ENCODE data around the gene LRRN2. TPM values are rescaled to one million over a fixed set of nuclear protein-coding genes. Genes with fewer than 3 reads are reported as not detected.

The LRRN2 gene
- total and polyA plus RNA-seq, 9 of the 15 experiments (the other 6 are each of a cell fraction or from before 2014, with no cell fraction given), result 0.05 TPM; not detected in 8

DNA sequence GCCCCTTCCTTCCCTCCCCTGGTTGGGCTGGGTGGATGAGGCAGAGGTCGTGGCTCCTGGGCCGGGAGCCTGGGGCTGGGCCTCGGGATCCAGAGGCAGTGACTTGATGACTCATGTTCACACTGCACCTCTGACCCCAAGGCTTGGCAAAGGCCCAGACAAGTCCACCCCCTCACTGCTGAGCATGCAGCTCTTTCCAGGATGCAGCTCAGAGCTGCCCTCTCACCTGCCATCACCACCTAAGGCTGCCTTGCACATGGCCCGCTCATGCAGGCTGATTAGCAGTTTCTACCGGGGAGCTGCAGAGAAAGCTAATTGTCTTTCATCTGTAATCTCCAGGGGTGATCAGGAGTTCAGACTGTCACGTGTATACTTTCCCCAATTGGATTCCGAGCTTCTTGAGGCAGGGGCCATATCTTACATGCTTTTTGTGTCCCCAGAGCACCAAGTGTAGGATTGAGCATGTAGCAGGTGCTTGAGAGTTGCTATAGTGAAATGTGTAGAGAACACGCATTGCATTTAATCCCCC, 62.1 kb downstream of the LRRN2 start (continued):
- TF ChIP-seq, protein P1, sequence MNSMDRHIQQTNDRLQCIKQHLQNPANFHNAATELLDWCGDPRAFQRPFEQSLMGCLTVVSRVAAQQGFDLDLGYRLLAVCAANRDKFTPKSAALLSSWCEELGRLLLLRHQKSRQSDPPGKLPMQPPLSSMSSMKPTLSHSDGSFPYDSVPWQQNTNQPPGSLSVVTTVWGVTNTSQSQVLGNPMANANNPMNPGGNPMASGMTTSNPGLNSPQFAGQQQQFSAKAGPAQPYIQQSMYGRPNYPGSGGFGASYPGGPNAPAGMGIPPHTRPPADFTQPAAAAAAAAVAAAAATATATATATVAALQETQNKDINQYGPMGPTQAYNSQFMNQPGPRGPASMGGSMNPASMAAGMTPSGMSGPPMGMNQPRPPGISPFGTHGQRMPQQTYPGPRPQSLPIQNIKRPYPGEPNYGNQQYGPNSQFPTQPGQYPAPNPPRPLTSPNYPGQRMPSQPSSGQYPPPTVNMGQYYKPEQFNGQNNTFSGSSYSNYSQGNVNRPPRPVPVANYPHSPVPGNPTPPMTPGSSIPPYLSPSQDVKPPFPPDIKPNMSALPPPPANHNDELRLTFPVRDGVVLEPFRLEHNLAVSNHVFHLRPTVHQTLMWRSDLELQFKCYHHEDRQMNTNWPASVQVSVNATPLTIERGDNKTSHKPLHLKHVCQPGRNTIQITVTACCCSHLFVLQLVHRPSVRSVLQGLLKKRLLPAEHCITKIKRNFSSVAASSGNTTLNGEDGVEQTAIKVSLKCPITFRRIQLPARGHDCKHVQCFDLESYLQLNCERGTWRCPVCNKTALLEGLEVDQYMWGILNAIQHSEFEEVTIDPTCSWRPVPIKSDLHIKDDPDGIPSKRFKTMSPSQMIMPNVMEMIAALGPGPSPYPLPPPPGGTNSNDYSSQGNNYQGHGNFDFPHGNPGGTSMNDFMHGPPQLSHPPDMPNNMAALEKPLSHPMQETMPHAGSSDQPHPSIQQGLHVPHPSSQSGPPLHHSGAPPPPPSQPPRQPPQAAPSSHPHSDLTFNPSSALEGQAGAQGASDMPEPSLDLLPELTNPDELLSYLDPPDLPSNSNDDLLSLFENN (IDR thresholded peaks at IDR 0.05; ENCODE audit: low read depth in 2 of 2, low read length in 2 of 2), result no peak
- peak; percentile 64 for TF ChIP-seq MAFG (tag; conservative IDR thresholded peaks at IDR 0.05)
- TF ChIP-seq NFE2L1 (tag; IDR thresholded peaks at IDR 0.05; ENCODE audit: borderline replicate concordance, low read depth), result no peak
- TF ChIP-seq TARDBP (IDR thresholded peaks at IDR 0.05), result no peak
- peak in 1 of 2 experiments; percentile 39; a peak in 1 of 4 replicates for TF ChIP-seq HDAC1 (IDR thresholded peaks at IDR 0.05)
- TF ChIP-seq SMARCA4 (IDR thresholded peaks at IDR 0.05), result peak; percentile 76
- peak in 1 of 2 experiments; percentile 49; a peak in 1 of 3 replicates for TF ChIP-seq CBX3 (IDR thresholded peaks at IDR 0.05; ENCODE audit: borderline replicate concordance in 1 of 2, low read length in 2 of 2)
- TF ChIP-seq JUNB (CRISPR knock-in tag; conservative IDR thresholded peaks at IDR 0.05), result peak; percentile 69
- TF ChIP-seq, protein P2, sequence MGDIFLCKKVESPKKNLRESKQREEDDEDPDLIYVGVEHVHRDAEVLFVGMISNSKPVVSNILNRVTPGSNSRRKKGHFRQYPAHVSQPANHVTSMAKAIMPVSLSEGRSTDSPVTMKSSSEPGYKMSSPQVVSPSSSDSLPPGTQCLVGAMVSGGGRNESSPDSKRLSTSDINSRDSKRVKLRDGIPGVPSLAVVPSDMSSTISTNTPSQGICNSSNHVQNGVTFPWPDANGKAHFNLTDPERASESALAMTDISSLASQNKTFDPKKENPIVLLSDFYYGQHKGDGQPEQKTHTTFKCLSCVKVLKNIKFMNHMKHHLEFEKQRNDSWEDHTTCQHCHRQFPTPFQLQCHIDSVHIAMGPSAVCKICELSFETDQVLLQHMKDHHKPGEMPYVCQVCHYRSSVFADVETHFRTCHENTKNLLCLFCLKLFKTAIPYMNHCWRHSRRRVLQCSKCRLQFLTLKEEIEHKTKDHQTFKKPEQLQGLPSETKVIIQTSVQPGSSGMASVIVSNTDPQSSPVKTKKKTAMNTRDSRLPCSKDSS (IDR thresholded peaks at IDR 0.05; ENCODE audit: low read depth, partially characterized antibody), result no peak
- TF ChIP-seq, protein P3, sequence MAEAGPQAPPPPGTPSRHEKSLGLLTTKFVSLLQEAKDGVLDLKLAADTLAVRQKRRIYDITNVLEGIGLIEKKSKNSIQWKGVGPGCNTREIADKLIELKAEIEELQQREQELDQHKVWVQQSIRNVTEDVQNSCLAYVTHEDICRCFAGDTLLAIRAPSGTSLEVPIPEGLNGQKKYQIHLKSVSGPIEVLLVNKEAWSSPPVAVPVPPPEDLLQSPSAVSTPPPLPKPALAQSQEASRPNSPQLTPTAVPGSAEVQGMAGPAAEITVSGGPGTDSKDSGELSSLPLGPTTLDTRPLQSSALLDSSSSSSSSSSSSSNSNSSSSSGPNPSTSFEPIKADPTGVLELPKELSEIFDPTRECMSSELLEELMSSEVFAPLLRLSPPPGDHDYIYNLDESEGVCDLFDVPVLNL (CRISPR knock-in tag; IDR thresholded peaks at IDR 0.05; ENCODE audit: low read depth), result no peak
- no peak for TF ChIP-seq SMAD2 (IDR thresholded peaks at IDR 0.05; ENCODE audit: low read depth, low read length)
- no peak for TF ChIP-seq ZNF668 (CRISPR knock-in tag; IDR thresholded peaks at IDR 0.05)
- TF ChIP-seq FOXP1 (CRISPR knock-in tag; IDR thresholded peaks at IDR 0.05), result 0 out of 2 replicates have a peak, but pooled peaks have one; percentile 74
- TF ChIP-seq HCFC1 (IDR thresholded peaks at IDR 0.05; ENCODE audit: low read depth, low read length), result no peak
- no peak for TF ChIP-seq NCOA2 (IDR thresholded peaks at IDR 0.05; ENCODE audit: partially characterized antibody in 2 of 2)
- no peak for TF ChIP-seq MCM7 (IDR thresholded peaks at IDR 0.05)
- TF ChIP-seq PHB (CRISPR knock-in tag; IDR thresholded peaks at IDR 0.05), result no peak
- TF ChIP-seq, protein P4, sequence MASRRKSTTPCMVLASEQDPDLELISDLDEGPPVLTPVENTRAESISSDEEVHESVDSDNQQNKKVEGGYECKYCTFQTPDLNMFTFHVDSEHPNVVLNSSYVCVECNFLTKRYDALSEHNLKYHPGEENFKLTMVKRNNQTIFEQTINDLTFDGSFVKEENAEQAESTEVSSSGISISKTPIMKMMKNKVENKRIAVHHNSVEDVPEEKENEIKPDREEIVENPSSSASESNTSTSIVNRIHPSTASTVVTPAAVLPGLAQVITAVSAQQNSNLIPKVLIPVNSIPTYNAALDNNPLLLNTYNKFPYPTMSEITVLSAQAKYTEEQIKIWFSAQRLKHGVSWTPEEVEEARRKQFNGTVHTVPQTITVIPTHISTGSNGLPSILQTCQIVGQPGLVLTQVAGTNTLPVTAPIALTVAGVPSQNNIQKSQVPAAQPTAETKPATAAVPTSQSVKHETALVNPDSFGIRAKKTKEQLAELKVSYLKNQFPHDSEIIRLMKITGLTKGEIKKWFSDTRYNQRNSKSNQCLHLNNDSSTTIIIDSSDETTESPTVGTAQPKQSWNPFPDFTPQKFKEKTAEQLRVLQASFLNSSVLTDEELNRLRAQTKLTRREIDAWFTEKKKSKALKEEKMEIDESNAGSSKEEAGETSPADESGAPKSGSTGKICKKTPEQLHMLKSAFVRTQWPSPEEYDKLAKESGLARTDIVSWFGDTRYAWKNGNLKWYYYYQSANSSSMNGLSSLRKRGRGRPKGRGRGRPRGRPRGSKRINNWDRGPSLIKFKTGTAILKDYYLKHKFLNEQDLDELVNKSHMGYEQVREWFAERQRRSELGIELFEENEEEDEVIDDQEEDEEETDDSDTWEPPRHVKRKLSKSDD (conservative IDR thresholded peaks at IDR 0.05; ENCODE audit: low read length), result no peak
- no peak for TF ChIP-seq BRF1 (IDR thresholded peaks at IDR 0.05; ENCODE audit: borderline replicate concordance, extremely low read depth, insufficient read length)

Data from K562 (cell line).